ENCODE results near the gene EHBP1L1. TPM values are rescaled to one million over a fixed set of nuclear protein-coding genes. Genes with fewer than 3 reads are reported as not detected.

EHBP1L1 gene
- total RNA-seq, 1 donor from 2014 or later, result 42.6 TPM

GRCh38 chr11:65580756-65581155, 4.9 kb downstream of the EHBP1L1 start:
- no peaks in the 10 kb centered on the region for H3K9me3 Mint-ChIP-seq (ENCODE audit: unreplicated experiment)
- no peak for TF ChIP-seq CTCF (IDR thresholded peaks at IDR 0.05)
- H3K4me3 Mint-ChIP-seq (ENCODE audit: unreplicated experiment), result no peak overlapping the region
- H3K27me3 Mint-ChIP-seq (ENCODE audit: unreplicated experiment), result no peaks in the 10 kb centered on the region
- no peak for DNase-seq (ENCODE audit: extremely low spot score, unreplicated experiment)
- H3K27ac Mint-ChIP-seq (ENCODE audit: unreplicated experiment), result no peak overlapping the region
- H3K4me1 Mint-ChIP-seq (ENCODE audit: unreplicated experiment), result peaks cover 25% of the 10 kb centered on the region
- H3K36me3 Mint-ChIP-seq (ENCODE audit: unreplicated experiment), result peaks cover 11% of the 10 kb centered on the region

GRCh38 chr11:65581928-65582327, 6.1 kb downstream of the EHBP1L1 start:
- peaks cover 26% of the 10 kb centered on the region for H3K4me1 Mint-ChIP-seq (ENCODE audit: unreplicated experiment)
- DNase-seq (ENCODE audit: extremely low spot score, unreplicated experiment), result no peak
- H3K9me3 Mint-ChIP-seq (ENCODE audit: unreplicated experiment), result no peaks in the 10 kb centered on the region
- no peak for TF ChIP-seq CTCF (IDR thresholded peaks at IDR 0.05)
- H3K4me3 Mint-ChIP-seq (ENCODE audit: unreplicated experiment), result no peak overlapping the region
- peaks cover 14% of the 10 kb centered on the region for H3K36me3 Mint-ChIP-seq (ENCODE audit: unreplicated experiment)
- H3K27me3 Mint-ChIP-seq (ENCODE audit: unreplicated experiment), result no peaks in the 10 kb centered on the region
- H3K27ac Mint-ChIP-seq (ENCODE audit: unreplicated experiment), result no peak overlapping the region

GRCh38 chr11:65583589-65583988, 7.7 kb downstream of the EHBP1L1 start:
- no peak for DNase-seq (ENCODE audit: extremely low spot score, unreplicated experiment)
- Mint-ChIP-seq H3K27ac (ENCODE audit: unreplicated experiment) (no peak overlapping the region), H3K4me1 (ENCODE audit: unreplicated experiment) (peaks cover 27% of the 10 kb centered on the region), H3K36me3 (ENCODE audit: unreplicated experiment) (peaks cover 17% of the 10 kb centered on the region), H3K9me3 (ENCODE audit: unreplicated experiment) (no peaks in the 10 kb centered on the region), H3K4me3 (ENCODE audit: unreplicated experiment) (no peak overlapping the region), H3K27me3 (ENCODE audit: unreplicated experiment) (no peaks in the 10 kb centered on the region)
- TF ChIP-seq CTCF (IDR thresholded peaks at IDR 0.05), result no peak

- no peak overlapping the region for H3K4me3 Mint-ChIP-seq (ENCODE audit: unreplicated experiment)
- H3K27me3 Mint-ChIP-seq (ENCODE audit: unreplicated experiment), result no peaks in the 10 kb centered on the region
- H3K4me1 Mint-ChIP-seq (ENCODE audit: unreplicated experiment), result peaks cover 29% of the 10 kb centered on the region
- peaks cover 17% of the 10 kb centered on the region for H3K36me3 Mint-ChIP-seq (ENCODE audit: unreplicated experiment)
- H3K27ac Mint-ChIP-seq (ENCODE audit: unreplicated experiment), result no peak overlapping the region
- no peak for TF ChIP-seq CTCF (IDR thresholded peaks at IDR 0.05)
- no peak for DNase-seq (ENCODE audit: extremely low spot score, unreplicated experiment)
- no peaks in the 10 kb centered on the region for H3K9me3 Mint-ChIP-seq (ENCODE audit: unreplicated experiment)
These were observed 8.3 kb downstream of the EHBP1L1 start for GRCh38 chr11:65584106-65584505.

- no peak for DNase-seq (ENCODE audit: extremely low spot score, unreplicated experiment)
- Mint-ChIP-seq H3K4me3 (ENCODE audit: unreplicated experiment) (no peak overlapping the region), H3K27me3 (ENCODE audit: unreplicated experiment) (no peaks in the 10 kb centered on the region), H3K36me3 (ENCODE audit: unreplicated experiment) (peaks cover 17% of the 10 kb centered on the region), H3K27ac (ENCODE audit: unreplicated experiment) (no peak overlapping the region), H3K4me1 (ENCODE audit: unreplicated experiment) (peaks cover 30% of the 10 kb centered on the region), H3K9me3 (ENCODE audit: unreplicated experiment) (no peaks in the 10 kb centered on the region)
- no peak for TF ChIP-seq CTCF (IDR thresholded peaks at IDR 0.05)
These were observed 8.9 kb downstream of the EHBP1L1 start for GRCh38 chr11:65584723-65585171.

Measured in osteocyte (in vitro differentiated cells).